Stomach (tissue), 9 donors: ENCODE measurements around the gene KIFC3. TPM values are rescaled to one million over a fixed set of nuclear protein-coding genes. Genes with fewer than 3 reads are reported as not detected.
"Not testable (repeated sequence)": the region's sequence is repeated elsewhere in the genome, so short reads cannot be mapped to it uniquely, and the experiment has no call there.

ENCODE experiments used
- DNase-seq, 2 donors: peaks; one replicate each; pipeline versions ENCODE4 v3.0.0 to v3.0.0-alpha.2; 2013 to 2019
- H3K27ac ChIP-seq, 5 donors: fragments of 200-600 bp in 4 of 5; sonication (generic) in 4 of 5; one replicate each; pipeline ENCODE4 v1.5.1; 2013 to 2019; ENCODE audit warnings: mild to moderate bottlenecking in 1 of 5, moderate library complexity in 1 of 5
- H3K27me3 ChIP-seq, 3 donors: fragments of 200-600 bp; sonication (generic); one replicate each; pipeline ENCODE4 v1.5.1; 2017 to 2019; ENCODE audit warnings: mixed run types in 1 of 3
- H3K36me3 ChIP-seq, 4 donors: fragments of 200-600 bp; sonication (generic); 1 replicate in 3 of 4; 2 replicates in 1 of 4; pipeline ENCODE4 v1.5.1; 2016 to 2019
- H3K4me1 ChIP-seq, 4 donors: fragments of 200-600 bp; sonication (generic); one replicate each; pipeline ENCODE4 v1.5.1; 2016 to 2019
- H3K4me3 ChIP-seq, 4 donors: fragments of 200-600 bp; sonication (generic) in 3 of 4; one replicate each; pipeline ENCODE4 v1.5.1; 2016 to 2019; ENCODE audit warnings: mild to moderate bottlenecking in 1 of 4
- H3K9me3 ChIP-seq, 4 donors: fragments of 200-600 bp; sonication (generic); one replicate each; pipeline ENCODE4 v1.5.1; 2016 to 2019
- EP300 ChIP-seq: sonication (generic); formaldehyde crosslinking; IDR thresholded peaks from one replicate; pipeline ENCODE4 v1.6.1; 2017; ENCODE audit warnings: antibody characterized with exemption
- POLR2A ChIP-seq, 4 donors: fragments of 450-650 bp; IDR thresholded peaks; one replicate each; pipeline ENCODE4 v1.6.1; 2016; ENCODE audit warnings: antibody characterized with exemption in 4 of 4, control low read depth in 2 of 4, mild to moderate bottlenecking in 1 of 4, moderate library complexity in 1 of 4
- POLR2AphosphoS5 ChIP-seq, 3 donors: sonication (generic); formaldehyde crosslinking; IDR thresholded peaks; one replicate each; pipeline ENCODE4 v1.6.1; 2016; ENCODE audit warnings: antibody characterized with exemption in 3 of 3
- WGBS, 5 donors: extraction: QIAGEN DNeasy Blood & Tissue Kit in 3 of 5; methylation state at CpG; one replicate each; pipeline versions ENCODE4 v1.1.5 to v1.1.7; 2013 to 2018; 5-methylcytosine and 5-hydroxymethylcytosine counted together
- intact Hi-C: fragments of 100-400 bp; cut with DNase I; formaldehyde crosslinking; loops from one replicate; pipeline ENCODE4 v1.15.1; 2023; ENCODE audit warnings: low total_unique reads
- polyA plus RNA-seq, 3 donors: library from polyadenylated mRNA; stranded (reverse); fragments of 200-250 nt; gene quantifications; one replicate each; pipeline ENCODE4 v1.2.3, GENCODE V29; 2013
- total RNA-seq, 5 donors: library from RNA; depleted of rRNA; stranded (reverse); fragments of >200 nt; gene quantifications; one replicate each; pipeline versions ENCODE4 v1.1.0 to v1.2.3, GENCODE V29; 2014 to 2016
- TF ChIP-seq, protein P1 (sequence below), 7 experiments: fragments of 450-650 bp in 4 of 7; fragments of 200-600 bp in 3 of 7; sonication (generic) in 3 of 7; IDR thresholded peaks; one replicate each; pipeline ENCODE4 v1.5.1; 2016 to 2019; ENCODE audit warnings: antibody characterized with exemption in 7 of 7, control low read depth in 2 of 7, mild to moderate bottlenecking in 1 of 7
- donor health status: healthy with polysubstance abuse.
- donor health status: Bipolar disorder and iron deficiency.
- donor health status: healthy.

The KIFC3 gene
- total and polyA plus RNA-seq, 8 donors = 2.3 to 249 (median 31.1) TPM

DNA sequence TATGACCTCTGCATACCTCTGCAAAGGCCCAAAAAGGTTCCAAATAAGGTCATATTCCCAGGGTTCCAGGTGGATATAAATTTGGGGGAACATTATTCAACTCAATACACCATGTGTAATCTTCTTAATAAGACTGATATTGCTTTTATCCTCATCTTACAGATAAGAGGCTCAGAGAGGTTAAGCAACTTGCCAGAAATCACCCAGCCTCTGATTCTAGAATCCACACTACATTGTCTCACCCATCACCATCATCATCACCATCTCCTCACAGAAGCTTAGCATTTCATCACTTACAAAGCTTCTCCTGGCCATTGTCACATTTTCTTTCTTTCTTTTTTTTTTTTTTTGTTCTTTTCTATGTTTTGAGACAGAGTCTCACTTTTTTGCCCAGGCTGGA, 15.4 kb upstream of the KIFC3 start:
- Histone ChIP-seq H3K9me3 (no peaks in the 10 kb centered on the region), H3K4me3 (no peak overlapping the region), H3K27ac (no peak overlapping the region), H3K4me1 (peaks cover 14 to 29% (median 17%) of the 10 kb centered on the region in 4 donors), H3K36me3 (no peaks in the 10 kb centered on the region), H3K27me3 (no peaks in the 10 kb centered on the region)
- no peak for DNase-seq
- no peak for TF ChIP-seq EP300
- TF ChIP-seq POLR2A (IDR thresholded peaks at IDR 0.05) = no peak
- TF ChIP-seq, protein P1, sequence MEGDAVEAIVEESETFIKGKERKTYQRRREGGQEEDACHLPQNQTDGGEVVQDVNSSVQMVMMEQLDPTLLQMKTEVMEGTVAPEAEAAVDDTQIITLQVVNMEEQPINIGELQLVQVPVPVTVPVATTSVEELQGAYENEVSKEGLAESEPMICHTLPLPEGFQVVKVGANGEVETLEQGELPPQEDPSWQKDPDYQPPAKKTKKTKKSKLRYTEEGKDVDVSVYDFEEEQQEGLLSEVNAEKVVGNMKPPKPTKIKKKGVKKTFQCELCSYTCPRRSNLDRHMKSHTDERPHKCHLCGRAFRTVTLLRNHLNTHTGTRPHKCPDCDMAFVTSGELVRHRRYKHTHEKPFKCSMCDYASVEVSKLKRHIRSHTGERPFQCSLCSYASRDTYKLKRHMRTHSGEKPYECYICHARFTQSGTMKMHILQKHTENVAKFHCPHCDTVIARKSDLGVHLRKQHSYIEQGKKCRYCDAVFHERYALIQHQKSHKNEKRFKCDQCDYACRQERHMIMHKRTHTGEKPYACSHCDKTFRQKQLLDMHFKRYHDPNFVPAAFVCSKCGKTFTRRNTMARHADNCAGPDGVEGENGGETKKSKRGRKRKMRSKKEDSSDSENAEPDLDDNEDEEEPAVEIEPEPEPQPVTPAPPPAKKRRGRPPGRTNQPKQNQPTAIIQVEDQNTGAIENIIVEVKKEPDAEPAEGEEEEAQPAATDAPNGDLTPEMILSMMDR (IDR thresholded peaks at IDR 0.05) = no peak
- TF ChIP-seq POLR2AphosphoS5 (IDR thresholded peaks at IDR 0.05) = no peak
- intact Hi-C loops = no loop called here

DNA sequence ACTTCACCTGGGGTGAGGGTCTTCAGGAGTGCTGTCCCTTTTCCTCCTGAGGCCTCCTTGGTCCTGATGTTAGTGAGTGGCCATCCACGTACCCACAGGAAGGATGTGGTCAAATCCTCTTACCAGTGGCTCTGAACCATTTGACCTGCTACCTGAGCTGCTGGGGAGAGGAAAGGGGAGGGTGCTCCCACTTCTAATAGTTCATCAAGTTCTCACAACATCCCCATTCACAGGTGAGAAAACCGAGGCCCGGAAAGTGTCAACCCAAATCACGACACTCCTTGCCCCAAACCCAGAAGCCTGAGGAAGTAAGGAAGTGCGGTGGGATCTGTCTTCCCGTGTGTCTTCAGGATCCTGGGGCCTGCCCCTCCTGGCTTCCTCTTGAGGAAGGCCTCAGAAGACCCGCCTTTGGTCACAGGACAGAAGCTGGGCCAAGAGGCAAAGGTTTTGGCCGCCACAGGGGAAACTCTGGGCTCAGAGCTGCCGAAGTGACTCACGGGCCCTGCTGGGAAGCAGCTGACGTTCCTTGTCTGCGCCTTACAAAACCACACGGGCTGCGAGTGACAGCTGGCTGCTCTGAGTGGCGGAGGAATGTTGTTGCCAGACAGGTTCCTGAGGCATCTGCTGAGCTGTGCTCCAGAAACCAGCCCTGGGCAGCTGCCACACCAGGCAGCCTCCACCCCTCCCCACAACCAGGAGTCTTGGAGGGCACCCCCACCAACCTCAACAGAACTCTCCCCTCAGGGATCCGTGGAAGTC, 13.9 kb upstream of the KIFC3 start:
- intact Hi-C loops = no loop called here
- 18 to 50% (median 26%) methylated on average over 7 to 16 of the region's 16 CpGs for WGBS, 5 donors
- no peaks in the 10 kb centered on the region for H3K27me3 ChIP-seq
- no peaks in the 10 kb centered on the region for H3K36me3 ChIP-seq
- H3K4me3 ChIP-seq = no peak overlapping the region
- peak overlapping the region; percentile 67 to 76 (median 73) for H3K27ac ChIP-seq
- no peaks in the 10 kb centered on the region for H3K9me3 ChIP-seq
- TF ChIP-seq POLR2AphosphoS5 (IDR thresholded peaks at IDR 0.05) = peak in 2 of 3 donors; percentile 69 to 82
- TF ChIP-seq, protein P1 (IDR thresholded peaks at IDR 0.05) = no peak
- DNase-seq = peak; percentile 89 to 90
- H3K4me1 ChIP-seq = peaks cover 14 to 24% (median 17%) of the 10 kb centered on the region in 4 donors

DNA sequence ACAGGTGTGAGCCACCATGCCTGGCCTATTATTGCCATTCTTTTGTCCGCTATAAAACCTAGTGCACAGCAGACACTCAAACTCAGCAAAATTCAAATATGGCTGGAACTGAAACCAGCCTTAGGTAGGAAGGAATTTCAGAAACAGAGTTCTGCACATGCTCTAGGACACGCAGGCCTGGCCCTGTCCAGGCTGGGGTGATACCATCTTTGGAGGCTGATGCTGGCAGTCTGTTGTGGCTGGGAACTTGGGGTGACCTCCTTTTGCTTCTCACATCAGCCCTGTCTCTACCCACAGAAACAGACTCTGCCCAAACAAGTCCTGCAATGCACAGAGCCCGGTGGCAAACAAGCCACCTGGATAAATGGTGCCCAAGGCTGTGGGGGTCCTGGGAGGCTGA, 12.6 kb upstream of the KIFC3 start:
- no peak for DNase-seq
- WGBS, 5 donors = 84 to 97% (median 87%) methylated on average over 3 of the region's 3 CpGs
- Histone ChIP-seq H3K27me3 (no peaks in the 10 kb centered on the region), H3K27ac (no peak overlapping the region), H3K36me3 (no peaks in the 10 kb centered on the region), H3K9me3 (no peaks in the 10 kb centered on the region), H3K4me1 (peaks cover 24 to 35% (median 28%) of the 10 kb centered on the region in 4 donors), H3K4me3 (no peak overlapping the region)
- intact Hi-C loops = no loop called here
- TF ChIP-seq POLR2A (IDR thresholded peaks at IDR 0.05) (no peak), POLR2AphosphoS5 (IDR thresholded peaks at IDR 0.05) (no peak), EP300 (no peak)
- TF ChIP-seq, protein P1 (IDR thresholded peaks at IDR 0.05) = no peak

- 69 to 90% (median 77%) methylated on average over 6 to 8 of the region's 8 CpGs for WGBS, 5 donors
Measured at GRCh38 chr16:57813466-57813865, 11.2 kb upstream of the KIFC3 start.

DNA sequence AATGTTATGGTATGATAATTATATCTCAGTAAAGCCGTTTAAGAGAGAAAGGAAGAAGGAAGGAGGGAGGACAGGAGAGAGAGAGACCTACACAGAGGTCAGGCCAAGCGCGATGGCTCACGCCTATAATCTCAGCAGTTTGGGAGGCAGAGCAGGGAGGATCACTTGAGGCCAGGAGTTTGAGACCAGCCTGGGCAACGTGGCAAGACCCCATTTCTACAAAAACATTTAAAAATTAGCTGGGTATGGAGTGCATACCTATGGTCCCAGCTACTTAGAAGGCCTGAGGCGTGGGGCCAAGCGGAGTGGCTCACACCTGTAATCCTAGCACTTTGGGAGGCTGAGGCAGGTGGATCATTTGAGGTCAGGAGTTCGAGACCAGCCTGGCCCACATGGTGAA, 9.0 kb upstream of the KIFC3 start:
- Histone ChIP-seq H3K4me1 (peaks cover 42 to 55% (median 45%) of the 10 kb centered on the region in 4 donors), H3K27ac (peak overlapping the region in 4 of 5 donors; percentile 55 to 82 (median 76))
- DNase-seq, intact Hi-C loops, H3K36me3 ChIP-seq, H3K9me3 ChIP-seq, H3K27me3 ChIP-seq, H3K4me3 ChIP-seq: not testable (repeated sequence)
- 83 to 90% (median 85%) methylated on average over 8 of the region's 8 CpGs for WGBS, 5 donors

More at GRCh38 chr16:57813466-57813865, 11.2 kb upstream of the KIFC3 start:
- H3K4me3 ChIP-seq = no peak overlapping the region
- no peak overlapping the region for H3K27ac ChIP-seq
- no peaks in the 10 kb centered on the region for H3K36me3 ChIP-seq
- H3K27me3 ChIP-seq = no peaks in the 10 kb centered on the region
- H3K9me3 ChIP-seq = no peaks in the 10 kb centered on the region
- DNase-seq = no peak
- no peak for TF ChIP-seq POLR2A (IDR thresholded peaks at IDR 0.05)
- TF ChIP-seq EP300 = no peak
- TF ChIP-seq, protein P1 (IDR thresholded peaks at IDR 0.05) = no peak
- no peak for TF ChIP-seq POLR2AphosphoS5 (IDR thresholded peaks at IDR 0.05)
- intact Hi-C loops = no loop called here
- peaks cover 39 to 48% (median 41%) of the 10 kb centered on the region in 4 donors for H3K4me1 ChIP-seq
